ENCODE measurements around the gene CACNA2D2.

- TF ChIP-seq CTCF (conservative IDR thresholded peaks at IDR 0.05; ENCODE audit: low read length) (no peak), EZH2phosphoT487 (IDR thresholded peaks at IDR 0.05; ENCODE audit: borderline replicate concordance) (no peak)
Measured at GRCh38 chr3:50383750-50384149, 119.7 kb downstream of the CACNA2D2 start.
